ENCODE measurements around the gene SLC39A12. TPM values are rescaled to one million over a fixed set of nuclear protein-coding genes. Genes with fewer than 3 reads are reported as not detected.

The SLC39A12 gene
- total and polyA plus RNA-seq, 2 of the 8 experiments (the other 6 are each of a cell fraction or from before 2014, with no cell fraction given) = not detected

GRCh38 chr10:18000601-18001000 is 48.9 kb downstream of the SLC39A12 start:
- Histone ChIP-seq H3K14ac (ENCODE audit: insufficient read length) (no peak overlapping the region), H4K5ac (ENCODE audit: insufficient read length, low read depth, low read length) (no peak overlapping the region), H3K18ac (ENCODE audit: extremely low read depth, low read length) (no peak overlapping the region), H3K27ac (ENCODE audit: low read depth, low read length) (no peak overlapping the region), H3K4me2 (ENCODE audit: insufficient read depth in 1 of 2, low read depth in 2 of 2, low read length in 2 of 2) (no peak overlapping the region), H3K23ac (ENCODE audit: insufficient read length) (no peak overlapping the region), H3K23me2 (ENCODE audit: low read depth, low read length) (no peaks in the 10 kb centered on the region; the same call in 1 of the 2 replicates), H3K4ac (replicated peaks; ENCODE audit: insufficient read length, low read depth, low read length) (no peak overlapping the region), H3K36me3 (ENCODE audit: control insufficient read depth in 2 of 4, insufficient read depth in 4 of 4, low read length in 3 of 4) (no peaks in the 10 kb centered on the region), H3K9ac (replicated peaks in 1 of 4; ENCODE audit: extremely low read depth in 1 of 4, low read depth in 3 of 4, low read length in 3 of 4) (no peak overlapping the region), H2AFZ (ENCODE audit: low read length) (no peak overlapping the region), H3K27me3 (replicated peaks in 1 of 4; ENCODE audit: control insufficient read depth in 3 of 4, extremely low read depth in 1 of 4, insufficient read depth in 3 of 4, low read length in 3 of 4) (no peaks in the 10 kb centered on the region), H3K56ac (replicated peaks; ENCODE audit: insufficient read length, low read depth, low read length) (no peak overlapping the region), H4K8ac (ENCODE audit: extremely low read depth, insufficient read depth, low read length) (no peak overlapping the region), H2BK120ac (replicated peaks; ENCODE audit: low read depth, low read length) (no peak overlapping the region), H4K91ac (replicated peaks; ENCODE audit: insufficient read length, low read length) (no peak overlapping the region), H4K20me1 (replicated peaks in 1 of 2; ENCODE audit: control insufficient read depth in 1 of 2, insufficient read depth in 2 of 2, low read length in 2 of 2) (no peaks in the 10 kb centered on the region), H3K79me1 (ENCODE audit: low read depth, low read length) (no peaks in the 10 kb centered on the region), H3K9me3 (ENCODE audit: insufficient read depth in 2 of 2, low read depth in 1 of 2, low read length in 1 of 2) (no peaks in the 10 kb centered on the region), H2BK15ac (ENCODE audit: low read length) (no peak overlapping the region), H2BK12ac (ENCODE audit: low read depth, low read length) (no peak overlapping the region), H3K4me3 (ENCODE audit: extremely low read depth in 1 of 4, insufficient read depth in 2 of 4, low read depth in 3 of 4, low read length in 4 of 4) (no peak overlapping the region), H2BK5ac (ENCODE audit: low read depth, low read length) (no peak overlapping the region), H3K4me1 (replicated peaks in 1 of 4; ENCODE audit: control insufficient read depth in 3 of 4, insufficient read depth in 4 of 4, low read length in 3 of 4) (no peaks in the 10 kb centered on the region; a peak in 1 of 7 replicates), H2AK5ac (ENCODE audit: low read depth, low read length) (no peak overlapping the region), H2BK20ac (ENCODE audit: low read length) (no peak overlapping the region), H3K79me2 (ENCODE audit: control insufficient read depth in 1 of 2, insufficient read depth in 2 of 2, low read length in 2 of 2) (no peaks in the 10 kb centered on the region)
- ChIA-PET CTCF (ENCODE audit: partially characterized antibody) (no interaction called here), POLR2A (ENCODE audit: partially characterized antibody) (no interaction called here)
- DNase-seq (ENCODE audit: low read depth in 1 of 2, low spot score in 2 of 2) (no peak), FAIRE-seq (no peak)
- WGBS, 2 experiments (ENCODE audit: extremely low coverage in 1 of 2, insufficient coverage in 1 of 2, insufficient read length in 1 of 2, insufficient replicate concordance in 2 of 2, low coverage in 1 of 2, low lambda C conversion rate in 2 of 2, missing lambda C conversion rate in 1 of 2) = 98% methylated on average over 2 of the region's 2 CpGs; no CpG with 5 or more reads in 1 of the 2 experiments
- TF ChIP-seq KDM4A (IDR thresholded peaks at IDR 0.05; ENCODE audit: low read depth, low read length, severe bottlenecking) = no peak
- TF ChIP-seq CBX8 (IDR thresholded peaks at IDR 0.05; ENCODE audit: borderline replicate concordance, low read depth, low read length) = no peak
- no peak for TF ChIP-seq CHD2 (IDR thresholded peaks at IDR 0.05; ENCODE audit: low read length)
- no peak for TF ChIP-seq POLR2A (IDR thresholded peaks at IDR 0.05; ENCODE audit: control extremely low read depth in 1 of 2, low read depth in 2 of 2, low read length in 2 of 2)
- no peak for TF ChIP-seq POU5F1 (IDR thresholded peaks at IDR 0.05; ENCODE audit: low read depth, low read length)
- TF ChIP-seq FOSL1 (IDR thresholded peaks at IDR 0.05; ENCODE audit: insufficient read depth, low read depth, low read length) = no peak
- no peak for TF ChIP-seq PHF8 (conservative IDR thresholded peaks at IDR 0.05; ENCODE audit: low read depth, low read length)
- no peak for TF ChIP-seq SIN3A (conservative IDR thresholded peaks at IDR 0.05 in 1 of 2, IDR thresholded peaks at IDR 0.05 in 1 of 2; ENCODE audit: low read depth in 1 of 2, low read length in 2 of 2)
- no peak for TF ChIP-seq NRF1 (IDR thresholded peaks at IDR 0.05; ENCODE audit: low read depth, low read length)
- TF ChIP-seq JUND (IDR thresholded peaks at IDR 0.05; ENCODE audit: low read length) = no peak
- no peak for TF ChIP-seq RBBP5 (IDR thresholded peaks at IDR 0.05; ENCODE audit: borderline replicate concordance, low read depth, low read length)
- no peak for TF ChIP-seq TAF1 (IDR thresholded peaks at IDR 0.05; ENCODE audit: low read depth, low read length)
- TF ChIP-seq USF2 (IDR thresholded peaks at IDR 0.05; ENCODE audit: low read length) = no peak
- TF ChIP-seq RXRA (IDR thresholded peaks at IDR 0.05; ENCODE audit: insufficient read depth, low read depth, low read length) = no peak
